Activated naive CD4-positive, alpha-beta T cell treated with anti-CD3 and anti-CD28 coated beads, Interleukin-2, amount 50 U/mL, for 72 hours (primary cell): ENCODE results near the gene PBX1. TPM values are rescaled to one million over a fixed set of nuclear protein-coding genes. Genes with fewer than 3 reads are reported as not detected.
"Not testable (repeated sequence)": the region's sequence is repeated elsewhere in the genome, so short reads cannot be mapped to it uniquely, and the experiment has no call there.

Experiments used
- ATAC-seq, 2 donors: fragments of 150-1000 bp; cut with Tn5 transposase; 2 replicates each; pipeline ENCODE4 v1.10.0; 2021; ENCODE audit warnings: mild to moderate bottlenecking in 2 of 2, moderate library complexity in 2 of 2
- DNase-seq, 2 donors: peaks; one replicate each; pipeline ENCODE4 v3.0.0; 2021 to 2022; ENCODE audit warnings: low spot score in 2 of 2
- H3K27ac Mint-ChIP-seq, 2 donors: one replicate each; pipeline ENCODE4 v1.8.0; 2022; ENCODE audit warnings: mild to moderate bottlenecking in 2 of 2, mixed read lengths in 2 of 2
- H3K36me3 Mint-ChIP-seq, 2 donors: one replicate each; pipeline ENCODE4 v1.8.0; 2022; ENCODE audit warnings: mixed read lengths in 2 of 2
- H3K9me3 Mint-ChIP-seq, 2 donors: one replicate each; pipeline ENCODE4 v1.8.0; 2022; ENCODE audit warnings: mixed read lengths in 2 of 2
- total RNA-seq, 2 donors: library from RNA; stranded (reverse); gene quantifications; one replicate each; pipeline ENCODE4 v1.2.3, GENCODE V29; 2022

The PBX1 gene
- under 1 TPM; 0.19 to 0.39 TPM for total RNA-seq

GRCh38 chr1:164558461-164559341 lies at the start of gene PBX1:
Gene PBX1 (plus strand): TSS chr1:164559184.
- Mint-ChIP-seq H3K9me3 (no peaks in the 10 kb centered on the region), H3K36me3 (peaks cover 4 to 5% of the 10 kb centered on the region in 2 donors), H3K27ac (peak within 1 kb of the TSS in 1 of 2 donors; percentile 22)
- DNase-seq (peak; percentile 65 to 68), ATAC-seq (peak; percentile 100)

- Mint-ChIP-seq H3K9me3 (peaks cover 0 to 14% of the 10 kb centered on the region in 2 donors), H3K36me3 (no peaks in the 10 kb centered on the region), H3K27ac (no peak overlapping the region)
- no peak for ATAC-seq
- no peak for DNase-seq
These were observed 48.5 kb upstream of the PBX1 start for GRCh38 chr1:164510435-164510834.

DNA sequence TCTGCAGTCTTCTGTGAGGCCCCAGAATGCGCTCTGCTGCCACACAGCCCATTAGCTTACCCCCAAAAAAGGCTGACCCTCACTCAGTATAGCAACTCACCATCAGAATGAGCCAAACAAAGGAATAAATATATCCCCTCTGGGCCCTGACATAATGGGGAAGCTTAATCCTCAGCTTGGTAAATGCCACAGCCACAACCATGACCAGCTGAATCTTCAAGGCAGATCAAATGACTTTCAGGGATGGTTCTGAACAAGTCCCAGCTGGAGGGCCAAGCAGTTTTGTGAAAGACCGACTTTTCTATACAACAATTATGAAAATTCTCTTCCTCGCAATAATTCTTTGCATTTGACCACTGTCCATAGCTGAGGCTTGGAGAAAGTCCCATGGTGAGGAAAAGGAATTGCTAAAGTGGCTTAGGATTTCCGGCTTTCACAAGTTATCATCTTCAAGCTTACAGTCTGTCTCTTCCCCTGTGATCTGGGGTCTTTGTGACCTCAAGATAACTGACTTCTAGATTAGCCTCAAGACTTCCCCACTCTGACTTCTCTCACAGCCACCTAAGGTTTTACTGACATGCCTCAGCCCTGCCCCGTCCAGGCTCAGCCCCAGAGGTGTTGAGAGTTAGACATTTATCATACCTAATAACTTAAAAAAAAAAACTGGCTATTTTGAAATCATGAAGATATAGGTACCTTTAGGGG lies 47.8 kb upstream of the PBX1 start:
- no peaks in the 10 kb centered on the region for H3K36me3 Mint-ChIP-seq
- peaks cover 0 to 9% of the 10 kb centered on the region in 2 donors for H3K9me3 Mint-ChIP-seq
- no peak for DNase-seq
- no peak overlapping the region for H3K27ac Mint-ChIP-seq
- no peak for ATAC-seq

DNA sequence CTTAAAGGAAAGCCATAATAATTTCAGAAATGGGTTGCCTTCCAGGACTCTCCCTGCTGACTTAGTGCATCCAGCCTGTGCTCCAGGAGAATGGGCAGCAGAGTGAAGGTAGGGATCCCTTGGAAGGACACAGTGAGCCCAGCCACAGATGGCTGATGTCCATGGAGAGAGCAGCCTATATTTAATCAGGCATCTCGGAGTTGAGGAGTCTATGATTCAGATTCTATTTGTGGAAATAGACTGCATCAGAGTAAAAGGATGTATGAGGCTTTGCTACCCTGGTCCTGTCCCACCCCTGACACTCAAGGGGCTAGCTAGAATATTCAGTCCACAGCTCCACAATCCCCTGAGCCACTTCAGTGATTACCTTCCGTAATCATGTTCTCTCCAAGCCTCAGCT lies 43.8 kb upstream of the PBX1 start:
- no peak for ATAC-seq
- H3K36me3 Mint-ChIP-seq, result no peaks in the 10 kb centered on the region
- no peak overlapping the region for H3K27ac Mint-ChIP-seq

GRCh38 chr1:164515711-164516331 lies 43.2 kb upstream of the PBX1 start:
- Mint-ChIP-seq H3K36me3 (no peaks in the 10 kb centered on the region), H3K27ac (no peak overlapping the region), H3K9me3 (peaks cover 3 to 11% of the 10 kb centered on the region in 2 donors)
- no peak for DNase-seq
- ATAC-seq, result no peak

More for the DNA sequence above, 43.8 kb upstream of the PBX1 start:
- peaks cover 0 to 14% of the 10 kb centered on the region in 2 donors for H3K9me3 Mint-ChIP-seq
- no peak for DNase-seq

DNA sequence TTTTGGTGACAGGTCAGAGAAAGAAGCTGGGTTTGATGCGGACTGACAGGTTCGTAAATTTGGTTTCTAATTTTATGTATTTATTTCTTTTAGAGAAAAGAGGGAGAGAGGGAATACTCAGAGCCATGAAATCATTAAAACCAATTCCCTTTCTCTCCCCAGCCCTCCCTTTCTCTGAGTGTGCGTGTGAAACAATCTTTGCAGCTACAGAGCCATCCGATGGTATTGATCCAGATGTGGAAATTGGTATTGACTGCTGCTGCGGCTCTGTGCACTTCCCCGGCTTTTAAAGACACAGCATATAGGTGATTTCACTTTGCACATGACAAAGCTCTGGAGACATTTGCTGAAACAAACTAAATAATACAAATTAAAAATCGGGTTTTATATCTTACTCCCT lies 42.4 kb upstream of the PBX1 start:
- no peak for ATAC-seq

DNA sequence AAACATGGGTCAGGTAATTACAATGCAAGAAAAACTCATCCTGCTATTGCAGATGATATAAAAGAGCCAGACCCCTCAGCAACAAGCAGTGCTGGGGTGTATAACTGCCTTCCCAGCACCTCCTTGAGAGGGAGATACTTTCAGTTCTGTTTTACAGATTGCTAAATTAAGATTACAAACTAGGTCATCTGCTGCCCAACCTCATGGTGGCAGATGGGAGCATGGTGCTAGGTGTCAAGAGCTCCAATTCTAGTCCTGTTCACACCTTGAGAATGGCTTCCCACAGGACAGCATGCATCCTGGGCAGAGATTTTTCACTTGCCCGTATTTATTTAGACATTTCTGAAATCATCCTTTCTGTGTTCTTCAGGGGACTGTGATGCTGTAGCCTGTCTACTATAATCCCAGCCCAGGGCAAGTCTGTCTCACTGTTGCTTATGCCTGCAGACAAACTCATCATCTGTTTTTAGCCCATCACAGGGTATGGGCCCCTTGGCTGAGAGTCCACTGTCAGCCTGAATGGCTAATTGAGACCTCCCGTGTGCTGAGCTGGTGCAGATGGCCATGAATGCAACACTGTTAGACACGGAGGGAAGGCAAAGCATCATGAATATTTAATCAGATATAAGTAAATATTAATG lies 40.2 kb upstream of the PBX1 start:
- ATAC-seq (no peak), DNase-seq (no peak)
- Mint-ChIP-seq H3K27ac (no peak overlapping the region), H3K36me3 (no peaks in the 10 kb centered on the region), H3K9me3 (peaks cover 3 to 15% of the 10 kb centered on the region in 2 donors)

More for the DNA sequence above, 42.4 kb upstream of the PBX1 start:
- DNase-seq, result no peak
- peaks cover 3 to 10% of the 10 kb centered on the region in 2 donors for H3K9me3 Mint-ChIP-seq
- no peak overlapping the region for H3K27ac Mint-ChIP-seq
- H3K36me3 Mint-ChIP-seq, result no peaks in the 10 kb centered on the region

DNA sequence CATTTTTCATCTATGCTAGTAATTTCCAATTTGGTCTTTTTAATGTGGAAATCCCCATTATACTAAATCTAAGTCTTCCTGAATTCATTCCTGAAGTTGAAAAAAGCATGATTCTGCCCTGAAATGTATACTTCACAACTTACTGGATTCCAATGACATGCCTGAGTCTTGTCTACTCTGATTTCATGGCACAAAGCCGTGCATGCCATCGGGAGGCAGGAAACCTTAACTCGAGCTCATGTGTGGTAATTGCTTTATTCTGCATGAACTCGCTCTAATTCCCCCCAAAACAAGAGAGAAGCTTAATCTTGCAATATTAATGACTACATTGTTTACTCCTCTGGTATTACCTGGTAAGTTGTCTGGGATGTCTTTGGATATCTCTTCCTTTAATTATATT lies 39.6 kb upstream of the PBX1 start:
- Mint-ChIP-seq H3K9me3 (peaks cover 3 to 15% of the 10 kb centered on the region in 2 donors), H3K36me3 (no peaks in the 10 kb centered on the region), H3K27ac (no peak overlapping the region)
- no peak for DNase-seq
- no peak for ATAC-seq

DNA sequence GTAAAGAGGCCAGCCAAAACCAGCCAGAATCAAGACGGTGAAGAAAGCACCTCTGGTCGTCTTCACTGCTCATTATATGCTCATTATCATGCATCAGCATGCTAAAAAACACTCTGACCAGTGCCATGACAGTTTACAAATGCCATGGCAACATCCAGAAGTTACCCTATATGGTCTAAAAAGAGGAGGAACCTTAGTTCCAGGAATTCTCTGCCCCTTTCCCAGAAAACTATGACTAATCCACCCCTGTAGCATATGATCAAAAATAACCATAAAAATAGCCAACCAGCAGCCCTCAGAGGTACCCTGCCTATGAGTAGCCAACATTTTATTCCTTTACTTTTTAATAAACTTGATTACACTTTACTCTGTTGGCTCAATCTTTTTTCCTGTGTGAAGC lies 34.2 kb upstream of the PBX1 start:
- Mint-ChIP-seq H3K27ac (no peak overlapping the region), H3K36me3 (peaks cover 0 to 10% of the 10 kb centered on the region in 2 donors), H3K9me3 (peaks cover 20 to 27% of the 10 kb centered on the region in 2 donors)
- DNase-seq (no peak), ATAC-seq (no peak)

GRCh38 chr1:164534863-164535610 lies 23.9 kb upstream of the PBX1 start:
- Mint-ChIP-seq H3K9me3 (no peaks in the 10 kb centered on the region), H3K36me3 (no peaks in the 10 kb centered on the region), H3K27ac (no peak overlapping the region)
- ATAC-seq (no peak), DNase-seq (no peak)

DNA sequence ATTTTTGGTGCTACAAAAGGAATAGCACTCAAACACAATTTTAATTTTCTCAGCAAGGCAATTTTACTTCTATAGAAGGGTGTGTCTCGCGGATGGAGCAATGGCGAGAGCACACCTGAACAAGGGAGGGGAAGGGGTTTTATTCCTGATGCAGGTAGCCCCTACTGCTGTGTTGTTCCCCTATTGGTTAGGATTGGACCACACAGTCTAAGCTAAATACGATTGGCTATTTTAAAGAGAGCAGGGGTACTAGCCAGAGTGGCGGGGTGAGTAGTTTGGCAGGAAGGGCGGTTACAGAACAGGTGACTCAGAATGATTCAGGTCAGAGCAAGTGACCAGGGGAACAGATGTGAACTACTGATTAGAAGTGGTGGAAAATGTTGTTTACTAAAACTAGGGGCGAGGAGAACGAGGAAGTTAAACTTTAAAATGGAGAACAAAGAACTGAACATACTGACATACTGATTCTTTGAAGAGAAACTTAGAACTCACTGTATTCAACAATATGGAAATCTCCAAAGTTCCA lies 6.5 kb upstream of the PBX1 start:
- not testable (repeated sequence) for ATAC-seq, DNase-seq, H3K27ac Mint-ChIP-seq
- Mint-ChIP-seq H3K36me3 (peaks cover 18 to 30% of the 10 kb centered on the region in 2 donors), H3K9me3 (peaks cover 22 to 29% of the 10 kb centered on the region in 2 donors)

GRCh38 chr1:164557270-164557669 lies 1.7 kb upstream of the PBX1 start:
- Mint-ChIP-seq H3K9me3 (peaks cover 11 to 14% of the 10 kb centered on the region in 2 donors), H3K27ac (no peak overlapping the region), H3K36me3 (peaks cover 16 to 17% of the 10 kb centered on the region in 2 donors)
- ATAC-seq (no peak), DNase-seq (no peak)

- peak overlapping the region in 1 of 2 donors; percentile 22 for H3K27ac Mint-ChIP-seq
- ATAC-seq (no peak), DNase-seq (no peak)
- no peaks in the 10 kb centered on the region for H3K9me3 Mint-ChIP-seq
- H3K36me3 Mint-ChIP-seq, result peaks cover 4 to 5% of the 10 kb centered on the region in 2 donors
These were observed 513 bp downstream of the PBX1 start for GRCh38 chr1:164559342-164560051.

DNA sequence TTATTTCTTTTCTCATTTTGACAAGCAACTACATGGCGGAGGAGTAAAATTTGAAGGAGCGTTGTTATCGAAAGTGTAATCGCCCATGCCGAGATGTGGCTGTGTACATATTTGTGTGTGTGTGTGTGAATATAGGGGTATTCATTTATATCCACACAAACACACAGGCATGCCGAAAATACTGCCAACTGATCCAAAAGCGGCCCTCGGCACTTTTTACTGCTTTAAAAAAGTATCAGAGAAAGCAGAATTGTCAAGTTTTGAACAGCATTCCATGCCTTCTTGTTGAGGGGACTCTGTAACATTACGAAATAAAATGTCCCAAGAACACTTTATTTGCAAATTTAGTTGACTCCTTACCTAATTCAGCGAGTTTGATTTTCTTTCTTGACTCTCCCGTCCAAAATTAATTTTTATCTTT lies 1.1 kb downstream of the PBX1 start:
- peak overlapping the region in 1 of 2 donors; percentile 22 for H3K27ac Mint-ChIP-seq
- DNase-seq (no peak), ATAC-seq (no peak)
- peaks cover 4 to 5% of the 10 kb centered on the region in 2 donors for H3K36me3 Mint-ChIP-seq
- H3K9me3 Mint-ChIP-seq, result no peaks in the 10 kb centered on the region

- no peak for DNase-seq
- Mint-ChIP-seq H3K36me3 (peaks cover 4 to 5% of the 10 kb centered on the region in 2 donors), H3K27ac (no peak overlapping the region), H3K9me3 (no peaks in the 10 kb centered on the region)
- no peak for ATAC-seq
These were observed 1.6 kb downstream of the PBX1 start for GRCh38 chr1:164560556-164560955.
